WTC11 (cell line): ENCODE measurements around the gene LAMC2. TPM values are rescaled to one million over a fixed set of nuclear protein-coding genes. Genes with fewer than 3 reads are reported as not detected.

ENCODE experiments used
- ATAC-seq: fragments of 200-7000 bp; cut with Tn5 transposase; 2 replicates; pipeline ENCODE4 v1.10.0; 2021; ENCODE audit warnings: mild to moderate bottlenecking, moderate library complexity
- CTCF ChIA-PET: fragments of 300-600 bp; sonication (Branson Sonifier 250); formaldehyde crosslinking; loops from one replicate; lab custom pipeline; 2021; ENCODE audit warnings: antibody characterized with exemption; lab: Charles Lee
- POLR2A ChIA-PET: fragments of 350-600 bp; sonication (Branson Sonifier 250); formaldehyde crosslinking; loops from one replicate; lab custom pipeline; 2021; ENCODE audit warnings: antibody characterized with exemption; lab: Charles Lee
- DNase-seq: peaks from one replicate; pipeline ENCODE4 v3.0.0; 2021; ENCODE audit warnings: low spot score
- H3K27ac Mint-ChIP-seq: 2 replicates; pipeline ENCODE4 v1.8.0; 2021; ENCODE audit warnings: mixed read lengths
- H3K27me3 Mint-ChIP-seq: 2 replicates; pipeline ENCODE4 v1.8.0; 2021; ENCODE audit warnings: low read depth, mild to moderate bottlenecking, moderate library complexity, mixed read lengths
- H3K36me3 Mint-ChIP-seq: 2 replicates; pipeline ENCODE4 v1.8.0; 2021; ENCODE audit warnings: mixed read lengths
- H3K4me1 Mint-ChIP-seq: 2 replicates; pipeline ENCODE4 v1.8.0; 2022; ENCODE audit warnings: mixed read lengths
- H3K4me3 Mint-ChIP-seq: 2 replicates; pipeline ENCODE4 v1.8.0; 2021; ENCODE audit warnings: mild to moderate bottlenecking, moderate library complexity, mixed read lengths
- H3K9me3 Mint-ChIP-seq: 2 replicates; pipeline ENCODE4 v1.8.0; 2021; ENCODE audit warnings: mixed read lengths
- ATF6 ChIP-seq: sonication (generic); formaldehyde crosslinking; IDR thresholded peaks from 2 replicates; pipeline ENCODE4 v1.8.1; 2023; ENCODE audit warnings: mild to moderate bottlenecking, missing genetic modification reagents
- ETV6 ChIP-seq: sonication (generic); formaldehyde crosslinking; IDR thresholded peaks from 2 replicates; pipeline ENCODE4 v1.8.1; 2022; ENCODE audit warnings: mild to moderate bottlenecking, missing genetic modification reagents
- GABPB1 ChIP-seq: sonication (generic); formaldehyde crosslinking; IDR thresholded peaks from 2 replicates; pipeline ENCODE4 v1.8.1; 2023; ENCODE audit warnings: mild to moderate bottlenecking, missing genetic modification reagents
- HMGA2 ChIP-seq: fragments of 250-450 bp; sonication (Bioruptor Pico); IDR thresholded peaks from 2 replicates; pipeline ENCODE4 v1.4.0; 2021; ENCODE audit warnings: mild to moderate bottlenecking, moderate library complexity
- NFYB ChIP-seq: sonication (generic); formaldehyde crosslinking; conservative IDR thresholded peaks from 2 replicates; pipeline ENCODE4 v1.8.0; 2022; ENCODE audit warnings: low read depth, missing genetic modification reagents
- STAT6 ChIP-seq: sonication (generic); formaldehyde crosslinking; conservative IDR thresholded peaks from 2 replicates; pipeline ENCODE4 v1.8.1; 2023; ENCODE audit warnings: mild to moderate bottlenecking, low read depth, missing genetic modification reagents, moderate library complexity
- TEAD1 ChIP-seq: sonication (generic); formaldehyde crosslinking; IDR thresholded peaks from 2 replicates; pipeline ENCODE4 v1.8.0; 2022; ENCODE audit warnings: mild to moderate bottlenecking, missing genetic modification reagents
- USF1 ChIP-seq: sonication (generic); formaldehyde crosslinking; IDR thresholded peaks from 2 replicates; pipeline ENCODE4 v1.8.0; 2022; ENCODE audit warnings: mild to moderate bottlenecking, missing genetic modification reagents
- USF2 ChIP-seq: sonication (generic); formaldehyde crosslinking; IDR thresholded peaks from 2 replicates; pipeline ENCODE4 v1.8.1; 2023; ENCODE audit warnings: mild to moderate bottlenecking, missing genetic modification reagents, moderate library complexity
- ZNF121 ChIP-seq: sonication (generic); formaldehyde crosslinking; IDR thresholded peaks from 2 replicates; pipeline ENCODE4 v1.8.0; 2023; ENCODE audit warnings: missing genetic modification reagents
- ZNF219 ChIP-seq: sonication (generic); formaldehyde crosslinking; IDR thresholded peaks from 2 replicates; pipeline ENCODE4 v1.8.0; 2023; ENCODE audit warnings: missing genetic modification reagents, mild to moderate bottlenecking, borderline replicate concordance
- ZNF317 ChIP-seq: sonication (generic); formaldehyde crosslinking; IDR thresholded peaks from 2 replicates; pipeline ENCODE4 v1.8.1; 2023; ENCODE audit warnings: low read depth, mild to moderate bottlenecking, moderate library complexity, missing genetic modification reagents, borderline replicate concordance
- ZNF423 ChIP-seq: fragments of 250-450 bp; sonication (Bioruptor Pico); IDR thresholded peaks from 2 replicates; pipeline ENCODE4 v2.1.2; 2022; ENCODE audit warnings: mild to moderate bottlenecking, moderate library complexity
- ZSCAN18 ChIP-seq: fragments of 250-450 bp; sonication (Bioruptor Pico); IDR thresholded peaks from 2 replicates; pipeline ENCODE4 v2.1.2; 2022; ENCODE audit warnings: mild to moderate bottlenecking, moderate library complexity
- total RNA-seq: library from RNA; stranded (reverse); gene quantifications from 3 replicates; pipeline ENCODE4 v1.2.3, GENCODE V29; 2021
- TF ChIP-seq, protein P1 (sequence below): sonication (generic); formaldehyde crosslinking; IDR thresholded peaks from 2 replicates; pipeline ENCODE4 v1.8.1; 2023; ENCODE audit warnings: mild to moderate bottlenecking, missing genetic modification reagents
- TF ChIP-seq, protein P2 (sequence below): fragments of 250-450 bp; sonication (Bioruptor Pico); IDR thresholded peaks from 2 replicates; pipeline ENCODE4 v1.8.0; 2021; ENCODE audit warnings: mild to moderate bottlenecking

Gene LAMC2
- total RNA-seq, 1 experiment from 2014 or later: 7.9 TPM

- POLR2A ChIA-PET: no interaction called here
- Mint-ChIP-seq H3K36me3 (no peaks in the 10 kb centered on the region), H3K27me3 (no peaks in the 10 kb centered on the region), H3K4me3 (no peak overlapping the region), H3K9me3 (no peaks in the 10 kb centered on the region), H3K27ac (peak overlapping the region; percentile 57), H3K4me1 (peaks cover 42% of the 10 kb centered on the region)
- ATAC-seq (peak; percentile 8), DNase-seq (no peak)
- TF ChIP-seq ETV6 (CRISPR knock-in tag): peak; percentile 46; the same call in 1 of the 2 replicates
- TF ChIP-seq ZNF423: no peak
- TF ChIP-seq TEAD1: 0 out of 2 replicates have a peak, but pooled peaks have one; percentile 18
- TF ChIP-seq ZNF317 (CRISPR knock-in tag): peak; percentile 85; the same call in 1 of the 2 replicates
- no peak for TF ChIP-seq STAT6 (CRISPR knock-in tag)
- 0 out of 2 replicates have a peak, but pooled peaks have one; percentile 35 for TF ChIP-seq USF1 (CRISPR knock-in tag)
- TF ChIP-seq USF2 (CRISPR knock-in tag): peak; percentile 47
- TF ChIP-seq, all 79 proteins: peak for 5
- CTCF ChIA-PET: interaction anchor here (0.7 to 3.0 kb wide), 6 partner anchors 27 to 406 kb away, joined by 3 to 14 read pairs (median 4); partner anchors contain the start of gene NMNAT2
These were observed 92.9 kb downstream of the LAMC2 start for GRCh38 chr1:183278739-183279591.

GRCh38 chr1:183279835-183280234, 93.8 kb downstream of the LAMC2 start:
- Mint-ChIP-seq H3K9me3 (no peaks in the 10 kb centered on the region), H3K36me3 (no peaks in the 10 kb centered on the region), H3K27me3 (no peaks in the 10 kb centered on the region), H3K27ac (peak overlapping the region; percentile 67; the same call in 1 of the 2 replicates), H3K4me1 (peaks cover 42% of the 10 kb centered on the region), H3K4me3 (no peak overlapping the region)
- DNase-seq (no peak), ATAC-seq (no peak)
- POLR2A ChIA-PET: interaction anchor here (0.6 kb wide), 1 partner anchor 60 kb away, joined by 3 read pairs; no protein-coding TSS in a partner anchor
- CTCF ChIA-PET: interaction anchor here (1.3 to 3.0 kb wide), 3 partner anchors 26 to 405 kb away, joined by 4 to 14 read pairs (median 4); no protein-coding TSS in a partner anchor
- TF ChIP-seq HMGA2 (CRISPR knock-in tag) (no peak), GABPB1 (CRISPR knock-in tag) (no peak), ZNF219 (CRISPR knock-in tag) (no peak), ZNF423 (no peak), NFYB (no peak), ATF6 (CRISPR knock-in tag) (no peak), ZNF121 (CRISPR knock-in tag) (no peak), ZSCAN18 (CRISPR knock-in tag) (no peak)
- TF ChIP-seq, protein P1, sequence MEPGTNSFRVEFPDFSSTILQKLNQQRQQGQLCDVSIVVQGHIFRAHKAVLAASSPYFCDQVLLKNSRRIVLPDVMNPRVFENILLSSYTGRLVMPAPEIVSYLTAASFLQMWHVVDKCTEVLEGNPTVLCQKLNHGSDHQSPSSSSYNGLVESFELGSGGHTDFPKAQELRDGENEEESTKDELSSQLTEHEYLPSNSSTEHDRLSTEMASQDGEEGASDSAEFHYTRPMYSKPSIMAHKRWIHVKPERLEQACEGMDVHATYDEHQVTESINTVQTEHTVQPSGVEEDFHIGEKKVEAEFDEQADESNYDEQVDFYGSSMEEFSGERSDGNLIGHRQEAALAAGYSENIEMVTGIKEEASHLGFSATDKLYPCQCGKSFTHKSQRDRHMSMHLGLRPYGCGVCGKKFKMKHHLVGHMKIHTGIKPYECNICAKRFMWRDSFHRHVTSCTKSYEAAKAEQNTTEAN (CRISPR knock-in tag): no peak
- TF ChIP-seq, protein P2, sequence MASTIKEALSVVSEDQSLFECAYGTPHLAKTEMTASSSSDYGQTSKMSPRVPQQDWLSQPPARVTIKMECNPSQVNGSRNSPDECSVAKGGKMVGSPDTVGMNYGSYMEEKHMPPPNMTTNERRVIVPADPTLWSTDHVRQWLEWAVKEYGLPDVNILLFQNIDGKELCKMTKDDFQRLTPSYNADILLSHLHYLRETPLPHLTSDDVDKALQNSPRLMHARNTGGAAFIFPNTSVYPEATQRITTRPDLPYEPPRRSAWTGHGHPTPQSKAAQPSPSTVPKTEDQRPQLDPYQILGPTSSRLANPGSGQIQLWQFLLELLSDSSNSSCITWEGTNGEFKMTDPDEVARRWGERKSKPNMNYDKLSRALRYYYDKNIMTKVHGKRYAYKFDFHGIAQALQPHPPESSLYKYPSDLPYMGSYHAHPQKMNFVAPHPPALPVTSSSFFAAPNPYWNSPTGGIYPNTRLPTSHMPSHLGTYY (CRISPR knock-in tag): no peak
